GM20000 (cell line): ENCODE measurements around the gene RGS5.

ENCODE experiments used
- DNase-seq: peaks from one replicate; pipeline ENCODE4 v3.0.0; 2012; ENCODE audit warnings: low spot score
- CTCF ChIP-seq: IDR thresholded peaks from 2 replicates; pipeline ENCODE4 v1.5.1; 2012; ENCODE audit warnings: mild to moderate bottlenecking, control low read depth; ENCODE audit errors: extremely low read depth, missing control alignments

RGS5 gene

GRCh38 chr1:163145435-163145834, 57.3 kb downstream of the RGS5 start:
- no peak for TF ChIP-seq CTCF
- no peak for DNase-seq

- TF ChIP-seq CTCF = no peak
- DNase-seq = no peak
Observed at GRCh38 chr1:163144418-163144817, 58.3 kb downstream of the RGS5 start.

- DNase-seq = no peak
- TF ChIP-seq CTCF = no peak
Observed at GRCh38 chr1:163142152-163142551, 60.6 kb downstream of the RGS5 start.

- no peak for TF ChIP-seq CTCF
Observed at GRCh38 chr1:163141556-163141955, 61.2 kb downstream of the RGS5 start.

GRCh38 chr1:163137556-163138265, 65.0 kb downstream of the RGS5 start:
- TF ChIP-seq CTCF = no peak
- no peak for DNase-seq

More at GRCh38 chr1:163141556-163141955, 61.2 kb downstream of the RGS5 start:
- no peak for DNase-seq

- no peak for TF ChIP-seq CTCF
- no peak for DNase-seq
Observed at GRCh38 chr1:163131981-163132380, 70.7 kb downstream of the RGS5 start.

- TF ChIP-seq CTCF = no peak
- no peak for DNase-seq
Observed at GRCh38 chr1:163130225-163130856, 72.4 kb downstream of the RGS5 start.
